NCI-H2227 (cell line): ENCODE measurements around the gene PACS2.
"Not testable (repeated sequence)": the region's sequence is repeated elsewhere in the genome, so short reads cannot be mapped to it uniquely, and the experiment has no call there.

Source experiments
- DNase-seq: peaks from one replicate; lab custom pipeline; 2025; ENCODE audit not compliant: unreplicated experiment; lab: John Stamatoyannopoulos, UW

The PACS2 gene

DNA sequence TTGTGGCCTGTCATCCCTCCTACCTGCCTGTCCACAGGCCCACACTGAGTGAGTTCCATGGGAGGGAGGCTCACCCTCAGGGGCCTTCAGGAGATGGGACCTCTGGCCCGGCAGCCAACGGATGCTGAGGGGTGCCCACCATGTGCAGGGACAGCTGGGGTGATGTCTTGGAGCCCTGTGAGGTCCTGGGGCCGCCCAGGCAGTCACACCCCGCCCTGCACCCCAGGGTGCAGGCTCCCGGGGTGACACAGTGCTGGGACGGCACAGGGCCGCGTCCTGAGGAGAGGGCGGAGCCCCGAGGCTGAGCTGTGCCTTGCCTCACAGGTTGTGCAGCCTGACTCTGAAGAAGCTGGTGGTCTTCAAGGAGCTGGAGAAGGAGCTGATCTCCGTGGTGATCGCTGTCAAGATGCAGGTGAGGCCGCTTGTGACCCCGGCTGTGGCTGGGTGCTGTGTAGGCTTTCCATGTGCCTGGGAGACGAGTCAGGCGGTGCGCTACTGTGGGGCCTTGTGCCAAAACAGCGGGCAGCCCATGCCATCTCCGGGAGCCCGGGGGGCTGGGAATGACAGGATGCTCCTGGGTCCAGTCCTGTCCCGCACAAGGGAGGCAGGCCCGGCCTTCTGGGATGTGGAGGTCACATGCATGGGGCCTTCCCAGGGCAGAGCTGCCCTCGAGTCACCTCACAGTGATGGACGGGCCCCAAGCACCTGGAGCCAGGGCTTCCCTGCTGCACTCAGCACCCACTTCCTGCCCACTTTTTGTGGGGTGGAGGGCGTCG, 33.8 kb downstream of the PACS2 start:
- no peak for DNase-seq

DNA sequence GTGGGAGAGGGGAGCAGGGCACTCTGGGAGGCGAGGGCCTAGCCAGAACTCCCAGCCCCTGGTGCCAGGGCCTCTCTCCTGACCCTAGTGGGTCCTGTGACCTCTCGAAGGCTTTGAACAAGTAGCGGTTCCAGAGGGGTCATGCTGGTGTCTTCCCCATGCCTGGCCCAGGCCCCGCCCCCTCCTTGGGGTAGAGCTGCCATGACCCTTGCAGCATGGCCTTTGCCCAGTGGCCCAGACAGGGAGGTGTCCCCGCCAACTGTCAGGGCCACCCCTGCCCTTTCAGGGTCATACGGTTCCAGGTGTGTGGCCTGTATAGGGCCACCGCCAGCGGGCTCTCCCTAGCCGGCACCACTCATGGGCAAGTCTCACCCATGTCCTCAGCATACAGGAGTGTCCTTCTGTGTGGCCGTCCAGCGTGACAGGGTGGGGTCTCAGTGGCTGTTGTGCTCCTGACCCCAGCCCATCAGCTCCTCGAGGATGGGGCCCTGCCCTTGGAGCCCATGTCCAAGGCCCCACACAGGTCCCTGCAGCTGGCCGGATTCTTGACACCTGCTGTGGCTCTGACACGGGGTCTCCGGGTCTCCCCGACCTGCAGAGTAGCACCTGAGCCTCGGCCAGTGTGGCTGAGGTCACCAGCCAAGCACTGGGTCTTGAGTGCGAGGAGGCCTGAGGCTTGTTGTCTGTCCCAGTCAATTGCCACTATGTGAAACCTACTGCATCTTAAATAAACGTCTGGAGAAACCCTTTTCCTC, 34.6 kb downstream of the PACS2 start:
- DNase-seq, result no peak

DNA sequence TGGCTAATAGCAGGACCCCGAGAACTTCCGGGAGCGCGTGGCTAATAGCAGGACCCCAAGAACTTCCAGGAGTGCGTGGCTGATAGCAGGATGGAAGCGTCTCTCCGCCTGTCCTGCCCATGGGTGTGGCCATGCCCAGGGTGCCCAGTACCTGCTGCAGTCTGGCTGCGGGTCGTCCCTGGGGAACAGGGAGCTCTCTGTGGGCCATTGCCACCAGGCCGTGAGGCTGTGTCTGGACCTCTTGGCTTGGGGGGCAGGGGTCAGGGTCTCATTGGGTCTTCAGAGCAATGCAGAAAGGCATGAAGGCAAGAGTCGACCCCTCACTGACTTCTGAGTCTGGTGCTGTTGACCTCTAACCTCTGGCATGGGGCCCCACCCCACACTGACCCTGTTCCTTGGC, 35.4 kb downstream of the PACS2 start:
- no peak for DNase-seq

DNA sequence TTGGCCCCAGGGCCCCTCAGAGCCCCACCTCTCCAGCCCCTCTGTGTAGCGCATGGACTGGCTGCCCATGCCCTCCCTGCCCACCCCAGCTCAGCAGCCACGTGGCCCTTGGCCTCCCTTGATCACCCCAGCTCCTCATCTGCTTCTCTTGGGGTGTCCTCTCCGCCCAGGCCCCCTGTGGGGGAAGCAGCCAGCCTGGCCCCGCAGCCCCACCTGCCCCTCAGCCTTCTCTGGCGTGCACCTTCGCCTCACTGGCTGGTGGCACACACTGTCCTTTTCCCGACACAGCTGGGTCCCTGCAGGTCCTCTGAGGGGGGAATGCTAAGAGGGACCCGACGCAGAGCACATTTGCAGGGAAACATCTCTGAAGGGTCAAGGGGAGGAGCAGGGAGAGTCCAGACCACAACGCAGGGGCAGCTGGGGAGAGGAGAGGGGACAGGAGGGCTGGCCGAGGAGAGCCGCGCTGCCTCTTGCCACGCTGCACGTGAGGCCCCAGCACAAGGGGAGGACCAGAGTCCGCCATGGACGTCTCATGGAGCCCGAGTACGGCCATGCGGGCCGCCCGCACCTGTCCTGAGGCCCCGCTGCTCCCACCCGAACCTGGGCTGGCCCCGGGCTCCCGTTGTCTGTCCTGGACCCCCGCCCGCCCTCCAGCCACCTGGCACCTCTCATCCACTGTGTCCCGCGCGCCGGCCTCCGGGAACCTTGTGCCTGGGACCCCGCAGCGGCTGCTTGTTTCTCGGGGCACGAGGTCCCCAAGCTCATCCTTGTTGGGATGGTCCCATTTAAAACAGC, 36.1 kb downstream of the PACS2 start:
- DNase-seq, result no peak

DNA sequence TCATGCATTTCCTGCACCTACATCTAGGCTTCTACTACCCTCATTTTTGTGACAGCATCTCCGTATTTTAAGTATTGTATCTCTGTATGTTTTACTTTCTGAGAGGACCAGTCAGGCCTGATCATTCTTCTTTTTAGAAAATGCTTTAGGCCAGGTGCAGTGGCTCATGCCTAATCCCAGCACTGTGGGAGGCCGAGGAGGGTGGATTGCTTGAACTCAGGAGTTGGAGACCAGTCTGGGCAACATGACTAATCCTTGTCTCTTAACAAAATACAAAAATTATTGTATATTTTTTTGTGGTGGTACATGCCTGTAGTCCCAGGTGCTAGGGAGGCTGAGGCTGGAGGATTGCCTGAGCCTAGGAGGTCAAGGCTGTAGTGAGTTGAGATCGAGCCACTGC, 36.9 kb downstream of the PACS2 start:
- DNase-seq, result no peak

DNA sequence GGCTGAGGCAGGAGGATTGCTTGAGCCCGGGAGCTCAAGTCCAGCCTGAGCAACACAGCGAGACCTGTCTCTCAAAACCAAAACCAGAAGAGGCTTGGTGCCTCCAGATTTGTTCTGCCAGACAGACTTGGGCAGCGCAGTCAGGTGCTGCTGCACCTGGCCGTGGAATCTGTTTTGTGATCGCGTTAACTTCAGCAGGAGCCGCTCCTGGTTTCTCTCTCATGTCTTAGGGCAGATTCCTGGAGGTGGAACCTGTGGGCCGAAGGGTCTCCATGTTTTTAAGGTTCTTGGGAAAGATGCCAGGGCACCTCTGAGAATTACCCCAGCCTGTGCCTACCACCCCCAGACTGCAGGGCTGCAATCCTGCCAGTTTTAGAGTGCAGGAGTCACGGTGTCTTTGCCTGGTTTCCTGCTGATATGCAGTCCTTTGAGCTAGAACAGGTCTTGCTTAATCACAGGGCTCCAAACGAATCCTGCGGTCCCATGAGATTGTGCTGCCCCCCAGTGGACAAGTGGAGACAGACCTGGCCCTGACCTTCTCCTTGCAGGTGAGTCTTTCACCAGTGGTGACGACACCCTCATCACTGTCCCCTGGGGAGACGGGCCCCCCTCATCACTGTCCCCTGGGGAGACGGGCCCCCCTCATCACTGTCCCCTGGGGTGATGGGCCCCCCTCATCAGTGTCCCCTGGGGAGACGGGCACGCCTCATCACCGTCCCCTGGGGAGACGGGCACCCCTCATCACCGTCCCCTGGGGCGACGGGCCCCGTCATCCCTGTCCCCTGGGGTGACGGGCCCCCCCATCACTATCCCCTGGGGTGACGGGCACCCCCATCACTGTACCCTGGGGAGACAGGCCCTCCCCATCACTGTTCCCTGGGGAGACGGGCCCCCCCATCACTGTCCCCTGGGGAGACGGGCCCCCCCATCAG, 37.6 kb downstream of the PACS2 start:
- peak; percentile 88 for DNase-seq

DNA sequence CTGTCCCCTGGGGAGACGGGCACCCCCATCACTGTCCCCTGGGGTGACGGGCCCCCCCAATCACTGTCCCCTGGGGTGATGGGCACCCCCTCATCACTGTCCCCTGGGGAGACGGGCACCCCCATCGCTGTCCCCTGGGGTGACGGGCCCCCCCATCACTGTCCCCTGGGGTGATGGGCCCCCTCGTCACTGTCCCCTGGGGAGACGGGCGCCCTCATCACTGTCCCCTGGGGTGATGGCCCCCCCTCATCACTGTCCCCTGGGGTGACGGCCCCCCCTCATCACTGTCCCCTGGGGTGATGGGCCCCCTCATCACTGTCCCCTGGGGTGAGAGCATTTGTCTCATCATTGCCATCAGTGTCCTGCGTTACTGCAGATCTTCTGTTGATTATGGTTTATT, 38.6 kb downstream of the PACS2 start:
- no peak for DNase-seq

DNA sequence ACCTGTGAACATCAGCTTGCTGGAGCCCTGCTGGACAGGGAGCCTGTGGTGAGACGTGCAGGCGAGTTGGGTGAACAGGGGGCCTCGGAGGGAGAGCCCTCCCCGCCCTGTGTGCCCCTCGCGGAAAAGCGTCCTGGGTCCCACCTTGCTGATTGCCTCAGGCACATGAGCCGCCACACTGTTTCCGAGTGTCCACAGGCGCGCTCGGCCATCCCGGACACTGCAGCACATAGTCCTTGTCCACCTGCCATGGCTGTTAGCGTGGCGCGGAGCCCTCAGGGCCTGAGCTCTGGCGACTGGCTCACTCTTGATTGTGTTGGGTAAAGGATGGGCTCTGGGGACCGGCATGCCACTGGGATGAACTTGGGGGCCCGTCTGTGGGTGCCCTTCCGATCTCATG, 40.0 kb downstream of the PACS2 start:
- no peak for DNase-seq

DNA sequence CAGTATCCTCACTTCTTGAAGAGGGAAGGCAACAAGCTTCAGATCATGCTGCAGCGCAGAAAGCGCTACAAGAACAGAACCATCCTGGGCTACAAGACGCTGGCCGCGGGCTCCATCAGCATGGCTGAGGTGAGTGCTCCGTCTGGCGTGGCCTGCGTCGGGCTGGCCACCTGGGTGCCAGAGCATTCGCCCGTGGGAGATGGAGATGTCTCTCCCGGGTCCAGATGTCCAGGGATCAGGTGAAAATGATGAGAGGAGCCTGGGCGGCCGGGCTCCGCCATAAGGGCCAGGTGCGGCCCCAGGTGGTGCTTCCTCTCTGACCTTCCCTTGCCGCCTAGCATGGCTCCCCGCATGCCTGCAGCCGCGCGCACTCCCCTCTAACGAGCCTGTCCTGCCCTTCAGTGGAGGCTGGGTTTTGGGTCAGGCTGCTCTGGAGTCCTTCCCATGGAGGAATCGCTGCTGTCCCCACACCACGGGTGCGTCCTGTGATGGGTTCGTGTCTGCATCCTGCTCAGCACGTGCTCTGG, 40.6 kb downstream of the PACS2 start:
- no peak for DNase-seq

DNA sequence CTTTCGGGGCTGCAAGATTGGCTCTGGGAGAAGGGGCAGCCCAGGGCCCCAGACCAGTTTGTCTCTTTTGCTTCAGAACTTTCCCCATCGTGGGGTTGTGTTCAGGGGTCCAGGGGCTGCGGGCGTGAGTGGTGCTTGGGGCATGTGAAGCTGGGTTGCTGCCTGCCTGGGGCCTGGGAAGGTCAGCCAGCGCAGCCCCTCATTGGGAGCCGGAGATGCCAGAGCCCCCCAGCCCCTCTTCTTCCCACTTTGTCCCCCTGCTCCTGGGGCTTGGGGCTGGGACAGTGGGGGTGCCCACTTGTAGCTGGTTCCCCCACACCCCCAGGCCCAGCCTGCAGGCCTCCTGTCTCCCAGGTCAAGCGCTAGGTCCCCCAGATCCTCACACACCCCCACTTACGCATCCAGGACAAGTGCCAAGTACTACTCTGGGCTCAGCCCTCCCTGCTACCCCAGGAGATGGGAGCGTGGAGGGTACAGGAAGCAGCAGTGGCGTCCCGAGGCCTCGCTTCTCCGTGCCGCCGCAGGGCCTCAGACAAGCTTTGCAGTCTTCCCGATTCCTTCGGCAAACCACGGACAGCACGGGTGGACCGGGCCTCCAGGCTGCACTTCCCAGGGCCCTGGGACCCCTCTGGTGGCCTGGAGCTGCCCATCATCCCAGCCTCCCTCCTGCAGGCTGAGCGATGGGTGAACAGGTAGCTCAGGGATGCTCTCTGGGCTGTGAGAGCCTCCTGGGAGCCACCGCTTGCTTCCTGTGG, 41.5 kb downstream of the PACS2 start:
- no peak for DNase-seq

DNA sequence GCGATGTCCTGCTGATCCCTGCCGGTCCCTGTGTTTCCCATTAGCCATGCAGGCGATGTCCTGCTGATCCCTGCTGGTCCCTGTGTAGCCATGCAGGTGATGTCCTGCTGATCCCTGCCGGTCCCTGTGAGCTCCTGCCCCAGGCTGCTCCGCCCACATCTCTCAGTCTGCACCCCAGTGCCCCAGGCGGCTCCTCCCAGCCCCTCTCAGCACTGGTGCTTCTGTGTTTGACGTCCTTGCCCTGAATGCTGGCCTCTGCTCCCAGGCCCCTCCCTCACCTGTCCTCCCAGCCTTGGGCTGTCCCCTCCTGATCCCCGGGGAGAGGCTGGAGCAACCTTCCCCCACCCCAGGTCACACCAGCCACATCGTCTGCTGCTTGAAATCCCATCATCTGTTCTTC, 42.4 kb downstream of the PACS2 start:
- DNase-seq, result no peak

DNA sequence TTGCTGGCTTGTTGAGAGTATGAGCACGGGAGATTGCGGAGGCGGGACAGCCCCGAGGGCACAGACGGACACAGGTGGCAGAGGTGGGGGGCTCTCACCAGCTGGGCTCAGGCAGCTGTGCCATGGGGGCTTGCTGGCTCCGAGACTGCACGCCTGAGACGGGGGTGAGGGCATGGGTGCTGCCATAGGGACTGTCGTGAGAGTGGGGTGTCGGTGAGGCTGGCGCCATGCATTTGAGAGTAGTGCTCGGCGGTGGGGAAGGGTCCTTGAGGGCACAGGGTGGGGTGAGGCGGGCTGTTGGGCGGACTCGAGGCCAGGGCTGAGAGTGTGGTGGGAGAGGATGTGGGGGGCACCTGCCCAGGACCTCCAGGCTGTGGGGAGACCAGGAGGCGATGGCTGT, 43.1 kb downstream of the PACS2 start:
- no peak for DNase-seq

DNA sequence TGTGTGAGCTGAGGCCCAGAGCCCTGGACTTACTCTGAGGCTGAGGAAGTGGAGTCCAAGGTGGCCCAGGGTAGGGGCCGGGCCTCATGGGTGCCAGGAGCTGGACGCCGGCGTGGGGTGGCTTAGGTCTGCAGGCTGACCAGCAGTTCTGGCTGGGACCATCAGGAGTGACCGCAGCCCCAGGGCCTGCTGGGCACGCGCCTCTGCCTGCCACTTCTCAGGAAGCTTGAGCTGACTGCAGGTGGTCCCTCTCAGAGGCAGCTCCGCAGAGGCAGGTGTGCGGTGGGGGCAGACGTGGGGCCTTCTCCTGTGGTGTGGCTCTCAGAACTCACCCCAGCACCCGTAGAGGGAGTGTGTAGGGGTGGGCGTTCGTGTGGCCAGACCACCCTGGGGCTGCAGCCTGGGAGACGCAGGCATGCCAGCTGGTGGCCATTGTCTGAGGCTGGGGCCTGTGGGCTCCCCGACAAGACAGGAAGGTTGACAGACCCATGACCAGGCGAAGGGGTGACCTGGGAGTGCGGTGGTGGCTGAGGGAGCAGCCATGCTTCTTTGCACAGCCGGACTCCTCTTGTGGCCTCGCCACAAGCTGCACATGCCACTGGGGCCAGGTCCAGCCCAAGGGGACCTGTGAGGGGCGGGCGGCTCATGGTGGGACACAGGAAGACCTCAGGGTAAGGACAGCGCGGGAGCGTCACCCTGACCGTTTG, 43.7 kb downstream of the PACS2 start:
- no peak for DNase-seq

DNA sequence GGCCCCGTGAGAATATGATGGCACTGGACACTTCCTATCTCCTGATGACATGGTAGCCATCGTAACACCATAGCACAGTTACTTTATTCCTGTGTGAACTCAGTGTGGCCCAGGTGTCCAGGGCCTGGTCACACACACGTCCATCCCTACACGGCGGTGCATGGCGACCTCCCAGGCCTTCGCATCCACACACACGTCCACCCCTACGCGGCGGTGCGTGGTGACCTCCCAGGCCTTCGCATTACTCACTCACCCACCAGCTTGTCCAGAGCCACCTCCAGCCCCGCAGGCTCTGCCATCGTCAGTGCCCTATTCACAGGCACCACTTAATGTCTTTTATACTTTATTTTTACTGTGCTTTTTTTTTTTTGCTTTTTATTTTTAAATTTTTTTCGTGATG, 44.4 kb downstream of the PACS2 start:
- DNase-seq, result no peak

DNA sequence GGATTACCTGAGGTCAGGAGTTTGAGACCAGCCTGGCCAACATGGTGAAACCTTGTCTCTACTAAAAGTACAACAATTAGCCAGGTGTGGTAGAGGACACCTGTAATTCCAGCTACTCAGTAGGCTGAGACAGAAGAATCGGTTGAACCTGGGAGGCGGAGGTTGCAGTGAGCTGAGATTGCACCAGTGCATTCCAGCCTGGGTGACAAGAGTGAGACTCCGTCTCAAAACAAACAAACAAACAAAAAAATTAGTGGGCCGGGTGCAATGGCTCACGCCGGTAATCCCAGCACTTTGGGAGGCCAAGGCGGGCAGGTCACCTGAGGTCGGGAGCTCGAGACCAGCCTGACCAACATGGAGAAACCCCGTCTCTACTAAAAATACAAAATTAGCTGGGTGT, 46.9 kb downstream of the PACS2 start:
- not testable (repeated sequence) for DNase-seq

DNA sequence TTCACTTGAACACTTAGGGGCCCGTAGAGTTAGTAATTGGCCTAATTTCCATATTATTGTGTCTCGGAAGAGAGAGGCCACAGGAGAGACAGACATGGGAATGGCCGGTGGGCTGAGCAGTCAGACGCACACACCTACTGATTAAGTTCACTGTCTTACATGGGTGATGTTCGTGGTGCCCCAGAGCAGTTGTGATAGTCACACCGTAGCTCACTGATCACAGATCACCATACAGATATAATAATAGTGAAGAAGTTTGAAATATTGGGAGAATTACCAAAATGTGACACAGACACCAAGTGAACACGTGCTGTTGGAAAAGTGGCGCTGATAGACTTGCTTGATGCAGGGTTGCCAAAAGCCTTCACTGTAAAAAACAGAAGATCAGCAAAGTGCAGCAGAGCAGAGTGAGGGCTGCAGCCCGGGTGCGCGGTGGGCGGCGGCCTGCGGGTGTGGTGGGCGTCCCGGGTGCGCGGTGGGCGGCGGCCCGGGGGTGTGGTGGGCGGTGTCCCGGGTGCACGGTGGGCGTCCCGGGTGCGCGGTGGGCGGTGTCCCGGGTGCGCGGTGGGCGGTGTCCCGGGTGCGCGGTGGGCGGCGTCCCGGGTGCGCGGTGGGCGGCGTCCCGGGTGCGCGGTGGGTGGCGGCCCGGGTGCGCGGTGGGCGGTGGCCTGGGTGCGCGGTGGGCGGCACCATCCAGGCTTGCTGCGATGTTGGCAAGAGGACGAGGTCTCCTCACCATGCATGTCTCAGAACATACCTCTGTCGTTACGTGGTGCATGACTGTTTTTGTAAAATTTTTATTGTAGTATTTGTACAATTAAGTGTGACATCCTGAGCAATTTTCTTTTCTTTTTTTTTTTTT, 49.5 kb downstream of the PACS2 start:
- peak; percentile 56 for DNase-seq

DNA sequence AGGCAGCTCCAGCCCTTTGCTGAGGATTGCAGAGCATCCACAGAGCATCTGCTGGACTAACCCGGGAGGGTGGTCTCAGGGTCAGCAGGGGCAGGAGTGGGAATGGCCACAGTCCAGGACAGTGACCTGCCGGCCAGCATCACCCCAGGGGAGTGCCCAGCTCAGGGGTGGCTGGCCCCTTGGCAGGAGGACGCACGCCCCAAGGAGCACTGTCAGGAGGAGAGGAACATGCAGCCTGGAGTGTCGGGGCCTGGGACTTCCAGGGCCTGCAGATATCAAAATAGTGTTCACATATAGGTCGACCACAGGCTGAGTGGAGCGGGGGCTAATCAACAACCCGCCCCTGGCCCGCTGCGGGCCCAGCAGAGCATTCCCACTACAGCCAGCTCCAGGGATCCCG, 50.6 kb downstream of the PACS2 start:
- DNase-seq, result no peak

DNA sequence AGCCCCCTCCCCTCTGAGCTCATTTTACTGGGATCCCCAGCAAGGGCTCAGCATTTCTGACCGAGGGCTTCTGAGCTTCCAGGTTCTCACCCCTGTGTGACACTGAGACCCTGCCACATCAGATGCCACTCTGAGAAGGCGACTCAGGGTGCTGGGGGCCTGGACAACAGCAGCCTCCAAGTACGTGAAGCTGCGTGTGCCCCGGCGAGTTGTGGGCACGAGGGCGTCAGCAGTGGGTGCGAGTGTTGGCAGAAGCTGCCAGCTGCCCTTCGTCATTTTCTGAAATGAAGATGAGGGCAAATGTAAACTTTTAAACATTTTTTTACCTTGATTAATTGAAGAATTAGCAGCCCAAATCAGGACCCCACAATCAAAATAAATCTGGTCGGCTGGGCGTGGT, 51.1 kb downstream of the PACS2 start:
- DNase-seq, result no peak
